HL-60 (cell line): ENCODE data around the gene PDE3A.
A peak's percentile ranks its signal among the peaks of the same experiment; 100 is the strongest.

Experiments used
- DNase-seq, 2 experiments: peaks; one replicate each; pipeline ENCODE4 v3.0.0-alpha.2; 2010 to 2020; ENCODE audit warnings: low read depth in 1 of 2, low spot score in 1 of 2
- H3K27ac ChIP-seq: fragments of 250-450 bp; sonication (Bioruptor Pico); replicated peaks from 2 replicates; pipeline ENCODE4 v1.5.1; 2020; ENCODE audit warnings: mild to moderate bottlenecking, moderate library complexity
- H3K27me3 ChIP-seq: fragments of 250-450 bp; sonication (Bioruptor Pico); 2 replicates; pipeline ENCODE4 v1.5.1; 2021; ENCODE audit warnings: mild to moderate bottlenecking, moderate library complexity; ENCODE audit not compliant: insufficient read depth, poor library complexity, severe bottlenecking
- H3K4me3 ChIP-seq: replicated peaks from 2 replicates; pipeline ENCODE4 v1.5.1; 2011; ENCODE audit warnings: mild to moderate bottlenecking, control low read depth, low read length; ENCODE audit not compliant: insufficient read depth
- GABPA ChIP-seq: IDR thresholded peaks from 2 replicates; pipeline ENCODE4 v1.6.1; 2012; ENCODE audit warnings: low read depth
- POLR2AphosphoS5 ChIP-seq: IDR thresholded peaks from 2 replicates; pipeline ENCODE4 v1.6.1; 2012; ENCODE audit warnings: low read depth
- SPI1 ChIP-seq: IDR thresholded peaks from 2 replicates; pipeline ENCODE4 v1.6.1; 2012; ENCODE audit warnings: low read depth, mild to moderate bottlenecking, borderline replicate concordance
- TF ChIP-seq, protein P1 (sequence below): IDR thresholded peaks from one replicate; pipeline ENCODE4 v1.5.1; 2011; ENCODE audit warnings: low read length, control low read depth, inconsistent platforms; ENCODE audit not compliant: insufficient read depth
- TF ChIP-seq, protein P2 (sequence below): IDR thresholded peaks from 2 replicates; pipeline ENCODE4 v1.6.1; 2012; ENCODE audit warnings: low read depth; ENCODE audit not compliant: insufficient replicate concordance

Gene PDE3A

DNA sequence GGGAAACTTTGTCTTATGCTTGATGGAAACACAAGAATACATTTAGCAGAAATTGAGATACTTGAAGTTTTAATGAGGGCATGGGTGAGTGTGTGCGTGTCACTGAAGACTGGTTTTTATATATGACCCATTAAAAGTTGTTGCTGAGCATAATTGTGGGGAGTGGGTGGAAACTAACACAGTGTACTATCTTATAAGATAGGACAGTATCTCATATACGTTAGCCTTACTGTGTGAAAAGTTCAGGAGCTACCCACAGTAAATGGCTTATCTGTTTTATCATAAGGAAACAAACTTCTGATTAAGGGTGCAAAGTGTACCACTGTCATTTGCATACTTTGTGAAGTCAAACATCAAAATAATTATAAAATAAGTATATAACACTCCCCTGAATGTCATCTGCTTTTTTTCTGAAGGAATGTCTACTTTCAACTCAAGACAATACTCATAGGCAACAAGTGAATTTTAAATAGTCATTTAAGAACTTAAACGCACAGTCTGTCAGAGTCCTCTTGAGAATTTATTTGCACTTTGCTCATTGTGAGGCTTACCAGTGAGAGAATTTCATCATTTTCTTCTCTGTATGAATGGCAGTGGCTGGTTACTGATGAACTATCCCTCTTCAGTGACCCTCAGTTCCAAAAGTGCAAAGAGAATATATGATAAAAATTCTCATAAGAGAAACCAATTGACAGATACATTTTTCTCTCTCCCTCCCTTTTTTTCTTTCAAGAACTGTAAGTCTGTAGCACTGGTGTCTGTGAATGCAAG, 4.2 kb downstream of the PDE3A start:
- no peak for DNase-seq
- H3K27me3 ChIP-seq = peaks cover 24% of the 10 kb centered on the region
- TF ChIP-seq, protein P1, sequence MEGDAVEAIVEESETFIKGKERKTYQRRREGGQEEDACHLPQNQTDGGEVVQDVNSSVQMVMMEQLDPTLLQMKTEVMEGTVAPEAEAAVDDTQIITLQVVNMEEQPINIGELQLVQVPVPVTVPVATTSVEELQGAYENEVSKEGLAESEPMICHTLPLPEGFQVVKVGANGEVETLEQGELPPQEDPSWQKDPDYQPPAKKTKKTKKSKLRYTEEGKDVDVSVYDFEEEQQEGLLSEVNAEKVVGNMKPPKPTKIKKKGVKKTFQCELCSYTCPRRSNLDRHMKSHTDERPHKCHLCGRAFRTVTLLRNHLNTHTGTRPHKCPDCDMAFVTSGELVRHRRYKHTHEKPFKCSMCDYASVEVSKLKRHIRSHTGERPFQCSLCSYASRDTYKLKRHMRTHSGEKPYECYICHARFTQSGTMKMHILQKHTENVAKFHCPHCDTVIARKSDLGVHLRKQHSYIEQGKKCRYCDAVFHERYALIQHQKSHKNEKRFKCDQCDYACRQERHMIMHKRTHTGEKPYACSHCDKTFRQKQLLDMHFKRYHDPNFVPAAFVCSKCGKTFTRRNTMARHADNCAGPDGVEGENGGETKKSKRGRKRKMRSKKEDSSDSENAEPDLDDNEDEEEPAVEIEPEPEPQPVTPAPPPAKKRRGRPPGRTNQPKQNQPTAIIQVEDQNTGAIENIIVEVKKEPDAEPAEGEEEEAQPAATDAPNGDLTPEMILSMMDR = no peak
- TF ChIP-seq, protein P2, sequence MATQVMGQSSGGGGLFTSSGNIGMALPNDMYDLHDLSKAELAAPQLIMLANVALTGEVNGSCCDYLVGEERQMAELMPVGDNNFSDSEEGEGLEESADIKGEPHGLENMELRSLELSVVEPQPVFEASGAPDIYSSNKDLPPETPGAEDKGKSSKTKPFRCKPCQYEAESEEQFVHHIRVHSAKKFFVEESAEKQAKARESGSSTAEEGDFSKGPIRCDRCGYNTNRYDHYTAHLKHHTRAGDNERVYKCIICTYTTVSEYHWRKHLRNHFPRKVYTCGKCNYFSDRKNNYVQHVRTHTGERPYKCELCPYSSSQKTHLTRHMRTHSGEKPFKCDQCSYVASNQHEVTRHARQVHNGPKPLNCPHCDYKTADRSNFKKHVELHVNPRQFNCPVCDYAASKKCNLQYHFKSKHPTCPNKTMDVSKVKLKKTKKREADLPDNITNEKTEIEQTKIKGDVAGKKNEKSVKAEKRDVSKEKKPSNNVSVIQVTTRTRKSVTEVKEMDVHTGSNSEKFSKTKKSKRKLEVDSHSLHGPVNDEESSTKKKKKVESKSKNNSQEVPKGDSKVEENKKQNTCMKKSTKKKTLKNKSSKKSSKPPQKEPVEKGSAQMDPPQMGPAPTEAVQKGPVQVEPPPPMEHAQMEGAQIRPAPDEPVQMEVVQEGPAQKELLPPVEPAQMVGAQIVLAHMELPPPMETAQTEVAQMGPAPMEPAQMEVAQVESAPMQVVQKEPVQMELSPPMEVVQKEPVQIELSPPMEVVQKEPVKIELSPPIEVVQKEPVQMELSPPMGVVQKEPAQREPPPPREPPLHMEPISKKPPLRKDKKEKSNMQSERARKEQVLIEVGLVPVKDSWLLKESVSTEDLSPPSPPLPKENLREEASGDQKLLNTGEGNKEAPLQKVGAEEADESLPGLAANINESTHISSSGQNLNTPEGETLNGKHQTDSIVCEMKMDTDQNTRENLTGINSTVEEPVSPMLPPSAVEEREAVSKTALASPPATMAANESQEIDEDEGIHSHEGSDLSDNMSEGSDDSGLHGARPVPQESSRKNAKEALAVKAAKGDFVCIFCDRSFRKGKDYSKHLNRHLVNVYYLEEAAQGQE = no peak
- TF ChIP-seq GABPA (no peak), SPI1 (no peak), POLR2AphosphoS5 (no peak)
- no peak overlapping the region for H3K27ac ChIP-seq
- H3K4me3 ChIP-seq = no peak overlapping the region

DNA sequence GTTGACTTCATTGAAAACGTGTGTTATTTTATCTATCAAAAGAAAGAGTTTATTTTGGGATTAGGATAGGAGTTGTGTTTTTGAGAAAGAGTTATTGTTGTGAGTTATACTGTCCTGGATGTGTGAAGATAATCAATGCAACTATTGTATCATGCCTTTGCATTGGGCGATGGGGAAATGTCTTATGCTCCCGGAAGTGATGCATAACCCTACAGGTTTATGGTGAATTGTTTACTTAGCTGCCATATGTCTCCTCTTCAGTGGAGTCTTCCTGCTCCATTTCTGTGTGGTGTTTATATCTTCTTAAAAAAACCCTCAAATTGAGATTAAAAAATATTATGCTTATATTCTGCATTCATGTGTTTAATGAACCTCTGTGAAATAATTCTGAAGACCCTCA, 6.5 kb downstream of the PDE3A start:
- Histone ChIP-seq H3K27ac (no peak overlapping the region), H3K4me3 (no peak overlapping the region), H3K27me3 (peaks cover 21% of the 10 kb centered on the region)
- no peak for DNase-seq
- TF ChIP-seq, protein P1 = no peak
- no peak for TF ChIP-seq POLR2AphosphoS5

- Histone ChIP-seq H3K4me3 (no peak overlapping the region), H3K27ac (no peak overlapping the region), H3K27me3 (peaks cover 13% of the 10 kb centered on the region)
- DNase-seq = no peak
- no peak for TF ChIP-seq POLR2AphosphoS5
- peak; percentile 89 for TF ChIP-seq SPI1
- TF ChIP-seq GABPA = no peak
Observed at GRCh38 chr12:20375560-20375959, 7.2 kb downstream of the PDE3A start.

- Histone ChIP-seq H3K27ac (no peak overlapping the region), H3K4me3 (no peak overlapping the region), H3K27me3 (peaks cover 4% of the 10 kb centered on the region)
- TF ChIP-seq, protein P2 = no peak
- TF ChIP-seq, protein P1 = no peak
- TF ChIP-seq GABPA = no peak
- TF ChIP-seq SPI1 = no peak
- TF ChIP-seq POLR2AphosphoS5 = no peak
- peak in 1 of 2 experiments; percentile 12 for DNase-seq
Observed at GRCh38 chr12:20376984-20377383, 8.6 kb downstream of the PDE3A start.
